Measurements from ENCODE around the gene CNOT6. TPM values are rescaled to one million over a fixed set of nuclear protein-coding genes. Genes with fewer than 3 reads are reported as not detected.

CNOT6 gene
- total and polyA plus RNA-seq, 4 donors: 8.7 to 51.1 (median 14.8) TPM

GRCh38 chr5:180601591-180602480 lies 107.7 kb downstream of the CNOT6 start:
- Histone ChIP-seq H3K4me3 (no peak overlapping the region), H3K9ac (ENCODE audit: insufficient read depth in 1 of 2, low read length in 2 of 2) (no peak overlapping the region), H3K27ac (ENCODE audit: low read depth in 1 of 2, low read length in 1 of 2) (no peak overlapping the region), H3K27me3 (ENCODE audit: control insufficient read depth in 3 of 3, insufficient read depth in 3 of 3, low read length in 2 of 3) (no peaks in the 10 kb centered on the region), H3K36me3 (ENCODE audit: control insufficient read depth in 4 of 4, insufficient read depth in 4 of 4, low read length in 4 of 4) (no peaks in the 10 kb centered on the region), H3K9me3 (ENCODE audit: control insufficient read depth in 4 of 4, insufficient read depth in 3 of 4, low read length in 3 of 4) (no peaks in the 10 kb centered on the region), H3K4me1 (ENCODE audit: control insufficient read depth in 5 of 5, insufficient read depth in 5 of 5, low read length in 5 of 5) (peaks cover 0 to 4% (median 0%) of the 10 kb centered on the region in 5 donors)
- TF ChIP-seq CTCF (IDR thresholded peaks at IDR 0.05; ENCODE audit: control extremely low read depth, extremely low read depth): no peak
- DNase-seq: peak in 1 of 3 donors; percentile 5
- WGBS, 2 donors: 90 to 92% methylated on average over 36 of the region's 36 CpGs
- ATAC-seq (ENCODE audit: insufficient read depth, low FRiP score): no peak

- Histone ChIP-seq H3K9me3 (ENCODE audit: control insufficient read depth in 4 of 4, insufficient read depth in 3 of 4, low read length in 3 of 4) (no peaks in the 10 kb centered on the region), H3K9ac (ENCODE audit: insufficient read depth in 1 of 2, low read length in 2 of 2) (no peak overlapping the region), H3K36me3 (ENCODE audit: control insufficient read depth in 4 of 4, insufficient read depth in 4 of 4, low read length in 4 of 4) (no peaks in the 10 kb centered on the region), H3K27me3 (ENCODE audit: control insufficient read depth in 3 of 3, insufficient read depth in 3 of 3, low read length in 2 of 3) (no peaks in the 10 kb centered on the region), H3K4me3 (no peak overlapping the region), H3K27ac (ENCODE audit: low read depth in 1 of 2, low read length in 1 of 2) (no peak overlapping the region), H3K4me1 (ENCODE audit: control insufficient read depth in 5 of 5, insufficient read depth in 5 of 5, low read length in 5 of 5) (peaks cover 0 to 4% (median 0%) of the 10 kb centered on the region in 5 donors)
- WGBS, 2 donors: 79 to 85% methylated on average over 15 of the region's 15 CpGs
- TF ChIP-seq CTCF (IDR thresholded peaks at IDR 0.05; ENCODE audit: control extremely low read depth, extremely low read depth): no peak
- ATAC-seq (ENCODE audit: insufficient read depth, low FRiP score) (no peak), DNase-seq (peak in 1 of 3 donors; percentile 1)
These were observed 108.4 kb downstream of the CNOT6 start for GRCh38 chr5:180602481-180603075.

GRCh38 chr5:180603076-180603594 lies 109.0 kb downstream of the CNOT6 start:
- H3K27me3 ChIP-seq (ENCODE audit: control insufficient read depth in 3 of 3, insufficient read depth in 3 of 3, low read length in 2 of 3): no peaks in the 10 kb centered on the region
- H3K4me3 ChIP-seq: no peak overlapping the region
- no peaks in the 10 kb centered on the region for H3K9me3 ChIP-seq (ENCODE audit: control insufficient read depth in 4 of 4, insufficient read depth in 3 of 4, low read length in 3 of 4)
- no peak overlapping the region for H3K27ac ChIP-seq (ENCODE audit: low read depth in 1 of 2, low read length in 1 of 2)
- no peak overlapping the region for H3K9ac ChIP-seq (ENCODE audit: insufficient read depth in 1 of 2, low read length in 2 of 2)
- H3K36me3 ChIP-seq (ENCODE audit: control insufficient read depth in 4 of 4, insufficient read depth in 4 of 4, low read length in 4 of 4): no peaks in the 10 kb centered on the region
- TF ChIP-seq CTCF (IDR thresholded peaks at IDR 0.05; ENCODE audit: control extremely low read depth, extremely low read depth): no peak
- ATAC-seq (ENCODE audit: insufficient read depth, low FRiP score) (no peak), DNase-seq (peak in 1 of 3 donors; percentile 10)
- peaks cover 0 to 4% (median 0%) of the 10 kb centered on the region in 5 donors for H3K4me1 ChIP-seq (ENCODE audit: control insufficient read depth in 5 of 5, insufficient read depth in 5 of 5, low read length in 5 of 5)
- 95 to 97% methylated on average over 19 of the region's 19 CpGs for WGBS, 2 donors

Data from lung (tissue), 12 donors.